Activated T-cell treated with anti-CD3 and anti-CD28 coated beads for 24 hours (primary cell): ENCODE results near the gene XG.
"Not testable (repeated sequence)": the region's sequence is repeated elsewhere in the genome, so short reads cannot be mapped to it uniquely, and the experiment has no call there.

Experiments
- DNase-seq: peaks from one replicate; pipeline ENCODE4 v3.0.0-alpha.2; 2020; ENCODE audit warnings: low read depth

Gene XG, protein sequence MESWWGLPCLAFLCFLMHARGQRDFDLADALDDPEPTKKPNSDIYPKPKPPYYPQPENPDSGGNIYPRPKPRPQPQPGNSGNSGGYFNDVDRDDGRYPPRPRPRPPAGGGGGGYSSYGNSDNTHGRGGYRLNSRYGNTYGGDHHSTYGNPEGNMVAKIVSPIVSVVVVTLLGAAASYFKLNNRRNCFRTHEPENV

DNA sequence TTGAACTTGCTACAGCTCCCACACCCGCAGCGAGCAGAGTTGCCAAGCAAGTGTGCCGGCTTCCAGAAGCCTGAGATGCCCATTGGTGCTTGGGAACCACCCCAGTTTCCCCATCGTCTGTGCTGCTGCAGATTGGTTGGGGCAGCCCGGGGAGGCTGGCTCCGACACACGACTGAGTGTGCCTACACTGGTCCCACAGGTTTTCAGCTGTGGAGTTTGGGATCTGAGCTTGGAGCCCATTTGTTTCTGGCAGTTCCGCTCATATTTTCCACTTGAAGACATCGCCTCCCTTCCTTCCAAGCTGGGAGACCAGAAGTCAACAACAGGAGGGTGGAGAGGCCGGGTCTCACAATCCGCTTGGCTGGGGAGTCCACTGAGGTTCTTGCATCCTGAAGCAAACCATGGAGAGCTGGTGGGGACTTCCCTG lies at the start of gene XG:
XG (plus strand) TSS at position 167 of the 427 bp plus-strand sequence; CDS start at position 402, 235 bp downstream.
- not testable (repeated sequence) for DNase-seq

DNA sequence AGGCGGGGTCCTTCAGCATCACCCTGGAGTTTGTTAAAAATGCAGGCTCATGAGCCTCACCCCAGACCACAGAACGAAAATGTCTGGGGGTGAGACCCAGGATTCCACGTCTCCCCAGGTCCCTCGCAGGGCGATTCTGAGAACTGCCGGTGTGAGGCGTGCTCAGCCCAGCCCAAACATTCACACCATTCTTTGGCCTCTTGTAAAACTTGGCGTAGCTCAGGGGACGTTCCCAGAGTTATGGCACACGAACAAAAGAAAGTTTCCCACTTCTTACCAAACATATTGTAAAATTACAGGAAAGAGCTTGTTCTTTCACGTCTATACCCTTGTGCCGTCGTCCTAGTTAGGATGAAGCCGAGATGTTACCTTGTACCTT lies 47.9 kb upstream of the XG start:
- DNase-seq = no peak

DNA sequence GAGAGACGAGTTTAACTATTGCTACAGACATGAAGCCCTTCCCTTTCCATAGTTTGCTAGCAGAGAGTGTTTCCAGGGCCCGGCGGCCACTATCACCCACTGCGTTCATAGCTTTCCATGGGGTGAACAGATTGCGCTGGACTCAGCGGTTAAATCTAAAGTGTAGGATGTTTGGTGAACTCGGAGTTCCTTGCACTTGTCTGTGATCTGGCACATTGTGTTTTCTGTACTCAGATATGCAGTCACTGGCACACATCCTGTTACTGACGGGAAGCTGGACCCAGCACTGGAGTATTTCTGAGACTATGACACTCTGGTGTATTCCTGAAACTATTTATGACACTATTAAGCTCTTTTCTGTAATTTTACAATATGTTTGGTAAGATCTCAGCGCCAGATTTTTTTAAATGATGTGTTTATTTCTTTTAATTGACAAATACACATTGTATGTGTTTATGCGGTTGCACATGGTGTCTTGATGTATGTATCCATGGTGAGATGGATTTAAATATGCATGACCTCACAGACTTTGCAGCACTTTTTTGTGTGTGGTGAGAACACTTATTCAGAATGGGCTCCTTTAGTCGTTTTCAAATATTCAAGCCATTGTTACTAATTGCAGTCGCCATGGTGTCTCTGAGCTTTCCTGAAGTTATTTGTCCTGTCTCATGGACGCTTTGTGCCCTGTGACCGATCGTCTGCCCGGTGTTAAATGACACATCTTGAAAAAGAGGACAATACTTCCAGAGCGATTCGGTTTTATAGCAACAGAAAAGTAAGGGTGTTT lies 46.6 kb upstream of the XG start:
- DNase-seq = no peak

DNA sequence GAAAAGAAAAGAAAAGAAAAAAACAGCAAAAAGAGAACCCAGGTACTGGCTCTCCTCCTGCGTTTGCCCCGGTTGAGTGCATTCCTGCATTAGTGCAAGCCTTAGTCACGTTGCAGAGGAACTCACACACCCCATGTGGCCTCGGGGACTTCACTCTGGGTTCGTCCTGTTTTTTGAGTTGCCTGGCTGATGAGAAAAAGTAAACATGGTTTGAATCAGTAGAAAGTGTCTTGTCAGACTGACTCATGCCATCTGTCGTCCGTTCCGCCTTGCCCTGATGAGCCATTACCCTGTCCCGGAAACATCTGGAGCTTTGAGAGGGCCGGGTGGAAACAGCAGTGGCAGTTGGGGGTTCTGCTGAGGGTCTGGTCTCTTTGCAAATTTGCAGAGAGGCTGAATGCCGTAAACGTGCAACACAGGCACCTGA lies 44.5 kb upstream of the XG start:
- DNase-seq = peak; percentile 49

DNA sequence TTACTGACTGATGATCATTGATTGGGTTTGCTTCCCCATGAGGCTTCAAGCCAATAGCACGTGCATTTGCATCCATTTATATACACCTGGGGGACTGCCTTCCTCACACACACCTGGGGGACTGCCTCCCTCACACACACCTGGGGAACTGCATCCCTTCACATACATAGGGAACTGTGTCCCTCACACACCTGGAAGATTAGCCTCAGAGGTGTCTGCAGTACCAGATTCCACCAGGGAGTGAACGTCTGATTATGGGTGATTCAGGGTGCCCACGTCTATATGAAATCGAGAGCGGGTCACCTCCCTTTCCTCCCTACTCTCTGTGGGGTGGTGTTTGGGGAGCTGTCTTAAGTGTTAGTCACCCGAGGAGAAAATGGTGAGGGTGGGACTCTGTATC lies 43.8 kb upstream of the XG start:
- no peak for DNase-seq

DNA sequence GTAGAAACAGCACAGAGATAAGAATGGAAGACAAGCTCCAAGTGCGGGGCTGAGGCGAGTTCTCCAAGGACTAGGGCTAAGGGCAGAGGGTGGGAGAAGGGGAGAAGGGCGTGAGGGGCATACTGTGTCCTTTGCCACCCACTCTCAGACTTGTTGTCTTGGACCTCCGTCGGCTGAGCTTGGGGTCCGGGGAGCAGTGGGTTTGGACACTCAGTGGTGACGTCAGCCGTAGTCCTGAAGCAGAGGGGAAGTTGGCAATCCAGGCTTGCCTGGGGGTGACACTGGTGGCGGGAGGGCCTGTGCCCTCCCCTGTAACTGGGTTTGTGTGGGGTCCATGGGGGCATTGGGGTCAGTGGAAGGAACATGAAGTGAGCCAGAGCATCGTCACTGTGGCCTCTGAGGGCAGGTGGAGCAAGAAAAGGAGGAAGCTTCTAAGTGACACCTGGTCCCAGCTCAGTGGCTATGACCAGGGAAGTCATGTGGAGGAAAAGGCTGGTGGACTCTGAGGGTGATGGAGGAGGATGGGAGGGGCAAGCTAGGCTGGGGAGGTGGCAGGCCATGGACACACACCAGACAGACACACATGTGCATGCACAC lies 43.1 kb upstream of the XG start:
- no peak for DNase-seq

DNA sequence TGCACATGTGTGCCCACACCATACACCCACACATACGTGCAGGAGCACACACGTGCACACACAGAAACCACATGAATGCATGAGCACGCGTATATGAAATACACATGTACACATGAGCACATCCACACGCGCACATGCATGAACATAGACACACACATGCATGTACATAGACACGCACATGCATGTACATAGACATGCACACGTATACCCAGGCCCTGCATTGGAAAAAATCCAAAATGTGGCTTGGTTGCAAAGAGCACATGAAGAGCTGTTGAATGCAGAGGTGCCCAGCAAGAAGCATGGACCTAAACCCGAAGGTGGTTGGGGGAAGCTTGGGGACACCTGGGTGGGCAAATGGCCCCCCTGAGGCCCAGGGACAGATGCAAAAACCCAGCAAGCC lies 42.3 kb upstream of the XG start:
- no peak for DNase-seq

DNA sequence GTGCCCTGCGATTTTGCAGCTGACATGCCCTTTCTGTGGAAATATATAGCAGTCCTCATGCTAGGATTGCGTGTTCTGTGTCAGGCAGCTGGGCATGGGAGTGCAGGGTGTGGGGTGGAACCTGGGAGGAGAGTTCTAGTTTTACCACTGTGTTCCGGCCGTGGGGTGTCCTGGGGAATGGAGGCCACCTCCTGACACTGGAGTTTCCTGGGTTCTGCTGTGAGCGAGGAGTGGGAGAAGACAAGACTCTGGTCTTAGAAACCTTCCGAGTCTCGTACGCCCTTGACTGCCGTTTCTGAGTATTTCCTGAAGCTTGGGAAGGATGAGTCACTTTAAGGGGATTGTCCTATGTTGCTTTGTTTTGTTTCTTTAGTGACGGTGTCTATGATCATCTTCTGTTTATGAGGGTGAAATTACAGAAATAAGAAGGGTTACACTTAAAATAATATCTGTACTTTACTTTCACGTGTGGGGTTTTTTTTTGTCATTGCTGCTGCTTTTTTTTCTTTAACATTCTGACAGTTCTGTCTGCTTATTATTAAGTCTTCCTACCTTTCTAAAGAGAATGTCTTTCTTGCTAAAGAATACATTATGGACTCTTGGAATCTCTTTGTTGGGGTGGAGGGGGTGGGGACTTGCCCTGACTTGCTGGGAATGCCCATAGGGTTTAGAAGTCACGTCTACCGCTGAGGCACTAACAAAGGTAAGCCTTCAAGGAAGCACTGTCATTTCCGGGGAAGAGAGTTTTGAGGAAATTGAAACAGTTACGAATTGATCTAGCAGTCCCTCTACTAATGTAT lies 41.6 kb upstream of the XG start:
- no peak for DNase-seq

DNA sequence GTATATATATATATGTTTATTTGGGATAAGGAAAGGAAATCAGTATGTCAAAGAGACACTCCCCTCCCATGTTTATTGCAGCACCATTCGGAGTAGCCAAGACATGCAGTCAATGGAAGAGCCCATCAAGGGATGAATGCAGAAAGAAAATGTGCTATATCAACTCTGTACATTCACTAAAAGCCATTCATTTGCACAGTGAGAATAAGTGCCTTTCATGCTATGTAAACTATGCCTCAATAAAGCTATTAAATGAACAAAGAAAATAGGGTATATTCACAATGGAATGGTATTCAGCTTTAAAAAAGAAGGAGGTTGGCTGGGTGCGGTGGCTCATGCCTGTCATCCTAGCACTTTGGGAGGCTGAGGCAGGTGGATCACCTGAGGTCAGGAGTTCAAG lies 40.4 kb upstream of the XG start:
- no peak for DNase-seq

DNA sequence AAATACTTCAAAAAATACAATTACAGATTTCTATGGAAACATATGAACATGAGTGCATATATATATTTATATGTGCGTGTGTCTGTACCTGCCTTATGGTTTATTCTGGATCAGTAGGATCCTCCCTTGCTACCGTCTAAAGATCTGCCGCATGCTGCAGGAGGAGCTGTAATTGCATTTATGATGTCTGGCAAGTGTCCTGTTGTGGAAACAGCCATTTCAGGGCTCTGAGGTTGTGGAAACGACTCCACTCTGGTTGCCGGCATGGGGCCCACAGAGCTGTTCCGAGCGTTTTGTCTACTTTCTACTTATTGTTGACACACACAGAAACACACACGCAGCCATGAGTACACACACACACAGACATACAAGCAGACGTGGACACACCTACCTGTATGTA lies 39.4 kb upstream of the XG start:
- no peak for DNase-seq

DNA sequence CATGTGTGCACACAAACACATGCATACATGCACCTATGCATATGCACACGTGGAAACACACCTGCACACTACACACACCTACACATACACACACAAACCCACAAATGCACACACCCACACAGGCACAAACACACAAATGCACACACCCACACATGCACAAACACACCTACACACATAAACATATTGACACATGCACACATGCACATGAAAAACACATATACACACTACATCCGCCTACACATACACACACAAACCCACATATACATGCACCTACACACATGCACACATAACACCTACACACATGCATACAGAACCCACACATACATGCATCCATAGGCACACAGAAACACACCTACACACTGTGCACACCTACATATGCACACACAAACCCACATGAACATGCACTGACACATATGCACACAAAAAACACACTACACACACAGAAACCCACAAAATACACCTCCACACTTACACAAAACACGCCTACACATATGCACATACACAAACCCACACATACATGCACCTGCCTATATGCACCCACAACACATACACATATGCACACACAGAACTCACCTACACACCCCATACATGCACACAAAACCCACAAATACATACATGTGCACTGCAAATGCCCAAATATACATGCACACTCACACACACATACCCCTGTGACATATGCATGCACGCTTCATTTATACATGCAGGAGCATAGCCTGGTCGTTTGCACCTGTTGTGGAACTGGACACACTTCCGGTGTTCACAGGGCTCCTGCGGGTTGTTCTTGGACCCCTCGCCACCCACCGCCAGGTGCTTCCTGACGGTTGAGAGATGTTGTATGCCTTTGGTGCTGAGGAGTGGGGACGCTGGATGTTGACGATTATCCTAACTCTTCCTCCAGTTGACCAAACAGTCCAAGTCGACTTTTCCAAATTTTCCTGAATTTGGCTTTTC lies 38.7 kb upstream of the XG start:
- DNase-seq = no peak

DNA sequence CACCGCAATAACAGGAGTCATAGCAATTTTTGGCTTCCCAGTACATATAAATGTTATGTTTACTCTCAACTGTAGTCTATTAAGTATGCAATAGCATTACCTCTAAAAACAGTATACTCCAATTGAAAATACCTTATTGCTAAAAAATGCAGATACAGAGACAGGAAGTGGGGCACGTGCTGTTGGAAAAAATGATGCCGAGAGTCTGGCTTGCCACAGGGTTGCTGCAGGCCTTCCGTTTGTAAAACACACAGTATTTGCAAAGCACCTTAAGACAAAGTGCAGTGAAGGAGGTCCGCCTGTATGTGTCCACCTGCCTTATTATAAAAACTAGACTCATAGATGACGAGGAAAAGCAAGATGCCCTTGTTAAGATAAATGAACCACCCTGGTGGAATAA lies 37.3 kb upstream of the XG start:
- DNase-seq = no peak

DNA sequence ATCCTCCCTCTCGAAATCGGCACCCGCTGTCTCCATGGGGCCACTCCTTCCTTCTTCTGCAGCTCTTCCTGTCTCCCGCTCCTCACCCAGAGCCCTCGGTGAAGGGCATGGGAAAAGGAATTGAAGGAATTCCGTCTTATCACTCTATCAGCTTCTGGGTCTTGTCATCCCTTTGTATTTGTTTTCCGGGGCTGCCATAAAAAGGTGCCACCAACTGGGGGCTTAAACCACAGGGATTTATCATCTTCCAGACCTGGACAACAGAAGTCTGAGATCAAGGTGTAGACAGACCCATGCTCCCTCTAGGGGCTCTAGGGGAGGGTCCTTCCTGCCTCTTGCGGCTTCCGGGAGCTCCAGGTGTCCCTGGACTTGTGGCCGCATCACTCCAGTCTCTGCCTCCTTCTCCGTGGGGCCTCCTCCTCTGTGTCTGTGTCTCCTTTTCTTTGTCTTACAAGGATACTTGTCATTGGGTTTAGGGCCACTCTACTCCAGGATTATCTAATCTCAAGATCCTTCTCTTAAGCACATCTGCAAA lies 36.7 kb upstream of the XG start:
- no peak for DNase-seq

DNA sequence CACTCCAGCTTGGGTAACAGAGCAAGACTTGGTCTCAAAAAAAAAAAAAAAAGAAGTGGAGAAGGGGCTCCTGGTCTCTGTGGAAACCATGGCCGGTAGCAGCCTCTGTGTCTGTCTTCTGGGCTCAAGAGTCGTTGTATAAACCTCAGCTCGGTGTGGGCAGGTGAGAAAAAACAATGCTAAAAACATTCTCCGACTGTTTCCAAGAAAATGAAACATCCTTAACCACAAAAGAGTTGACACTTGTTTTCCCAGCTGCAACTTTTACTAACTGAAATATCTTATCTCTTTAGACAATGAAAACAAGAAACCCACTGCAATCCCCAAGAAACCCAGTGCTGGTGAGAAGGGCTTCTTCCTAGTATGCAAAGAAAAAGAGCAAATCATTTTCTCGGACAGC lies 34.5 kb upstream of the XG start:
- no peak for DNase-seq

DNA sequence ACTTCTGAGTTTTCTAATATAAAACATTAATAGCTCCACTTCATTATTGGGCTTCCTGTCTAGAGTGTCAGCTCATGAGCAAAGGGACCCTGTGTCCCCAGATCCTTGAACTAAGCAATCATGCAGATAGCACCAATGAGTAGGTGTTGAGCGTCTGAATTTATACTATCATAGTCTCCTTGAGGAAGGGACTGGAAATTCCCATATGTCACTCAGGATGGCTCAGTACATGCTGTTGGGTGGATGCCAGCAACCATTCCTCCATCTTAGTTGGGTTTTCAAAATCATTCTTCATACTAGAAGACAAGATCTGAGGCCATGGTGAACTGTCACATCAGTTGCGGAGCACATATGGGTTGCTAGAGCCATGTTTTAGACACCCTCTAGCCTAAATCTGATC lies 33.0 kb upstream of the XG start:
- no peak for DNase-seq

DNA sequence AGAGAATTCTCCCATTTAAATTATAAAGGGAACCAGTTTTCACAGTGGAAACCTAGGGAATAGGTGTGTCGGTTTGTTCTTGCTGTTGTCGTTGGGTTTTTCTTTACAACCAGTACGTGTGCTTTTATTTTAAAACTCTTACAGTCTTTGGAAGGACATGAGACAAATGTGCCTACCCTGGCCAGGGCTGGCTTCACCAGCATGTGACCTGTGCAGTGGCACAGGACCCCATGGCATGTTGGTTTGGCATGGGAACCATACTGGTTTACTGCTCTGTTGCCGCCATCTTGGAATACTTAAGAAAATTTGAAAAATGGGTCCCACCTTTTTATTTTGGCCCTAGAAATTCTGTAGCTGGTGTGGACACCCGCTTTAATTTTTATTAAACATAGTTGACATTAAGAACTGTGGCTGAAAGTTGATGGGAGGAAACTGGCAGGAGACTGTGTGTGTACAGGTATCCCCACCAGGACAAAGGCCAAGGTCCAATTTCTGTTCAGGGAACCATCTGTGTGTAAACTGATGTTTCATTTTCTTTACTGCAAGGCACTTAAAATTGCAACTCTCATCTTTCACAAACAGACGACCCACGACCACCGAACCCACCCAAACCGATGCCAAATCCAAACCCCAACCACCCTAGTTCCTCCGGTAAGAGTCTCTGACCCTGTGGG lies 31.9 kb upstream of the XG start:
- no peak for DNase-seq

DNA sequence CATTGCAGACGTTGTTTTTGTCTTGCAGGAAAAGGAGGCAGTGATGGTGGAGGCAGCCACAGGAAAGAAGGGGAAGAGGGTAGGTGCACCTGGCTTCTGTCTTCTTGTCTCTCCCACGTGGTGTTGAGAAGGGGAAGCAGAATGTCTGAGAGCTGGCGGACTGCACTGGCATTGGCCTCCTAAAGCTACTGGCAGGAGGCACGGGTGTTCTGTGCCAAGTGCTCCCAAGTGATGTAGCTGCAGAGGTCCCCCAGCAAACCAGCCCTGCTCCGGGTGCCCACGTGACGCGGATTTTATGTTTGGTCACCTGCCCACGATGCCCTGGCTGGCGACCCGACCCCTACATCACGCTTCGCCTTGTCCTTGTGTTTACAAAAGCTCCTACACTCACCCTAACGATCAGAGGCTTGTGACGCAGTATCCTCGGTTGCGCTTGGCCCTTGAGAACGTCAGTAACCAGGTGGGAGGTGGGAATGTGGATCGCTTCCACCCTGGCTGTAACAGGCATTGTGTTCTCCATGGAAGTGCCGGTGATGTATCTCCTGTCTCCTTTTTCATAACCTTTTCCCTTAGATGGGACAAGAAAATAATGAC lies 28.5 kb upstream of the XG start:
- DNase-seq = no peak

DNA sequence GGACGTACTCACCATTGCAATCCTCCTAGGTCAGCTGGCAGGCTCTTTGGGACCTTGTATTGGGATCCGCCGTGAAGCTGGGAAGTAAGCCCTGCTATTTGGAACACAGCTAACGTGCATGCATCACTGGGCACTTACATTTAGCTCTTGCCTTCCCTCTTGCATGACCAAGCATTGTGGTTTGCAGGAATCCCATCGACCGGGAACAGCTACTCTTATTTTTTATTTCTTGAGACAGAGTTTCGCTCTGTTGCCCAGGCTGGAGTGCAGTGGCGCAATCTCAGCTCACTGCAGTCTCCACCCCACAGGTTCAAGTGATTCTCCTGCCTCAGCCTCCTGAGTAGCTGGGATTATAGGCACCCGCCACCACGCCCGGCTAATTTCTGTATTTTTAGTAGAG lies 24.6 kb upstream of the XG start:
- DNase-seq = not testable (repeated sequence)

DNA sequence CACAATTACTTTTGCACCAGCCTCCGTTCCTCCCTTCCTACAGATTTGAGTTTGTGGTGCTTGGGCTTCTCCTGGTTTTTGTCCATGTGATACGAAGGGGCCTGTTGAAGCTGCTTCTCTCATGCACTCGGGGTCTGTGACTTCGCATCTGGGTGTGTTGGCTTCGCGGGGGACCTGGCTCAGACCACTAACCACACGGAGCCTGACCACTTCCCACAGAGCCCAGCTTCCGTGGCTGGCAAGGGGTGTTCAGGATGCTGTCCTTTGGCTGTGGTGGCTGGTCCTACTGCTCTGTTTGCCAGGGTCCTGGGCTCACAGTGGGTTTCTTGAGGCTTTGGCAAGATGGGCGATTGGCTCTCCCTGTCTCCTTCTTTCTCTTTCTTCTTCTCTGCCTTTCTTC lies 19.8 kb upstream of the XG start:
- DNase-seq = no peak

DNA sequence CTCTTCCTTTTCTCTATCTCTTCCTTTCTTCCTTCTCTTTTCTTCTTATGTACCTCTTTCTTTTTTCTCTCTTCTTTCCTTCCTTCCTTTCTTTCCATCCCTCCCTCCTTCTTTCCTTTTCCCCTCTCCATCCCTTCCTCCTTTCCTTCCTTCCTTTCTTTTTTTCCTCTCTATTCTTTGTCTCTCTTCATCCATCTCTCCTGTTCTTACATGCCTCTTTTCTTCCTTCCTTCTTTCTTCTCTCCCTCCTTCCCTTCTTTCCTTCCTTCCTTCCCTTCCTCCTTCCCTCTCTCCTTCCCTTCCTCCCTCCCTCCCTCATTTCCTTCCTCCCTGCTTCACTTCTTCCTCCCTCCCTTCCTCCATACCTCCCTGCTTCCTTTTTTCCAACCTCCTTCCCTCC lies 19.2 kb upstream of the XG start:
- DNase-seq = no peak
